Effector CD4-positive, alpha-beta T cell (primary cell): ENCODE data around the gene EBNA1BP2.
"Not testable (repeated sequence)": the region's sequence is repeated elsewhere in the genome, so short reads cannot be mapped to it uniquely, and the experiment has no call there.

Experiments used
- DNase-seq: peaks from one replicate; pipeline ENCODE4 v3.0.0-alpha.2; 2020

Gene EBNA1BP2

GRCh38 chr1:43171312-43171875 is 696 bp downstream of the EBNA1BP2 start:
- DNase-seq = no peak

GRCh38 chr1:43165765-43166164 is 6.3 kb downstream of the EBNA1BP2 start:
- DNase-seq = no peak

- DNase-seq = no peak
These were observed 6.9 kb downstream of the EBNA1BP2 start for GRCh38 chr1:43165162-43165561.

- DNase-seq = no peak
These were observed 16.1 kb downstream of the EBNA1BP2 start for GRCh38 chr1:43156026-43156425.

GRCh38 chr1:43153443-43153842 is 18.6 kb downstream of the EBNA1BP2 start:
- no peak for DNase-seq

- no peak for DNase-seq
These were observed 19.2 kb downstream of the EBNA1BP2 start for GRCh38 chr1:43152866-43153265.

- DNase-seq = no peak
These were observed 22.2 kb downstream of the EBNA1BP2 start for GRCh38 chr1:43149889-43150288.

GRCh38 chr1:43147625-43148327 is 24.3 kb downstream of the EBNA1BP2 start:
- no peak for DNase-seq

GRCh38 chr1:43144237-43144636 is 27.9 kb downstream of the EBNA1BP2 start:
- no peak for DNase-seq

GRCh38 chr1:43143441-43143888 is 28.6 kb downstream of the EBNA1BP2 start:
- DNase-seq = no peak

- no peak for DNase-seq
These were observed 31.5 kb downstream of the EBNA1BP2 start for GRCh38 chr1:43140583-43140982.

GRCh38 chr1:43140010-43140409 is 32.1 kb downstream of the EBNA1BP2 start:
- no peak for DNase-seq

GRCh38 chr1:43139295-43139694 is 32.8 kb downstream of the EBNA1BP2 start:
- DNase-seq = not testable (repeated sequence)

- no peak for DNase-seq
These were observed 34.5 kb downstream of the EBNA1BP2 start for GRCh38 chr1:43137445-43138052.

- DNase-seq = no peak
These were observed 36.0 kb downstream of the EBNA1BP2 start for GRCh38 chr1:43135857-43136781.

- DNase-seq = no peak
These were observed 37.5 kb downstream of the EBNA1BP2 start for GRCh38 chr1:43134640-43135039.

- DNase-seq = no peak
These were observed 38.0 kb downstream of the EBNA1BP2 start for GRCh38 chr1:43134068-43134467.

- DNase-seq = no peak
These were observed 42.7 kb downstream of the EBNA1BP2 start for GRCh38 chr1:43129426-43129825.

- DNase-seq = no peak
These were observed 43.3 kb downstream of the EBNA1BP2 start for GRCh38 chr1:43128816-43129215.

GRCh38 chr1:43123031-43123430 is 49.1 kb downstream of the EBNA1BP2 start:
- no peak for DNase-seq

- no peak for DNase-seq
These were observed 50.7 kb downstream of the EBNA1BP2 start for GRCh38 chr1:43121256-43121900.

GRCh38 chr1:43119928-43120586 is 52.0 kb downstream of the EBNA1BP2 start:
- DNase-seq = not testable (repeated sequence)
